Activated CD8-positive, alpha-beta memory T cell treated with anti-CD3 and anti-CD28 coated beads, Interleukin-2, amount 50 U/mL, for 1 hour (primary cell): ENCODE data around the gene DDAH2.
A peak's percentile ranks its signal among the peaks of the same experiment; 100 is the strongest.

Experiments
- DNase-seq: peaks from one replicate; pipeline ENCODE4 v3.0.0-alpha.2; 2020; ENCODE audit errors: extremely low read depth

DDAH2 gene

GRCh38 chr6:31728767-31729514 is at the start of gene DDAH2:
Gene DDAH2, minus strand, starts transcription at chr6:31729299. Its CDS starts 138 bp downstream, at chr6:31729161.
- DNase-seq: no peak

GRCh38 chr6:31778193-31778592 is 49.1 kb upstream of the DDAH2 start:
- DNase-seq: no peak

- DNase-seq: no peak
Measured at GRCh38 chr6:31777667-31778050, 48.6 kb upstream of the DDAH2 start.

- no peak for DNase-seq
Measured at GRCh38 chr6:31776989-31777666, 48.0 kb upstream of the DDAH2 start, which contains the start of gene VWA7. Gene VWA7, minus strand, starts transcription at chr6:31777328. Its CDS starts 549 bp downstream, at chr6:31776779.

- no peak for DNase-seq
Measured at GRCh38 chr6:31776485-31776988, 47.4 kb upstream of the DDAH2 start.

- no peak for DNase-seq
Measured at GRCh38 chr6:31775633-31776484, 46.8 kb upstream of the DDAH2 start.

GRCh38 chr6:31775184-31775583 is 46.1 kb upstream of the DDAH2 start:
- no peak for DNase-seq

- DNase-seq: no peak
Measured at GRCh38 chr6:31771992-31772358, 42.9 kb upstream of the DDAH2 start.

- DNase-seq: no peak
Measured at GRCh38 chr6:31770860-31771259, 41.8 kb upstream of the DDAH2 start.

- peak; percentile 43 for DNase-seq
Measured at GRCh38 chr6:31769684-31770371, 40.7 kb upstream of the DDAH2 start.

- DNase-seq: no peak
Measured at GRCh38 chr6:31768363-31769257, 39.5 kb upstream of the DDAH2 start.

GRCh38 chr6:31767096-31767645 is 38.1 kb upstream of the DDAH2 start:
- no peak for DNase-seq

GRCh38 chr6:31765910-31766794 is 37.1 kb upstream of the DDAH2 start:
- DNase-seq: no peak

GRCh38 chr6:31765559-31765909 is 36.4 kb upstream of the DDAH2 start:
- DNase-seq: no peak

- DNase-seq: no peak
Measured at GRCh38 chr6:31764198-31764597, 35.1 kb upstream of the DDAH2 start.

GRCh38 chr6:31763619-31763940 is 34.5 kb upstream of the DDAH2 start:
- no peak for DNase-seq

GRCh38 chr6:31762878-31763618 is 33.9 kb upstream of the DDAH2 start:
- no peak for DNase-seq

- DNase-seq: no peak
Measured at GRCh38 chr6:31762356-31762755, 33.3 kb upstream of the DDAH2 start, which contains the start of gene SAPCD1. Gene SAPCD1, plus strand, starts transcription at chr6:31762656. Its CDS starts 399 bp downstream, at chr6:31763055.

GRCh38 chr6:31761343-31761742 is 32.2 kb upstream of the DDAH2 start:
- DNase-seq: no peak
